Nephron progenitor cell (in vitro differentiated cells): ENCODE measurements around the gene PLOD3.
"Not testable (repeated sequence)": the region's sequence is repeated elsewhere in the genome, so short reads cannot be mapped to it uniquely, and the experiment has no call there.

ENCODE experiments used
- DNase-seq: peaks from one replicate; pipeline ENCODE4 v3.0.0; 2021
- H3K27ac Mint-ChIP-seq: 2 replicates; pipeline ENCODE4 v1.8.0; 2021; ENCODE audit warnings: mild to moderate bottlenecking, moderate library complexity, mixed read lengths
- H3K27me3 Mint-ChIP-seq: 2 replicates; pipeline ENCODE4 v1.8.0; 2021; ENCODE audit warnings: mild to moderate bottlenecking, low read depth, mixed read lengths; ENCODE audit not compliant: poor library complexity
- H3K36me3 Mint-ChIP-seq: 2 replicates; pipeline ENCODE4 v1.8.0; 2021; ENCODE audit warnings: low read depth, mixed read lengths
- H3K4me1 Mint-ChIP-seq: 2 replicates; pipeline ENCODE4 v1.8.0; 2021; ENCODE audit warnings: mixed read lengths
- H3K4me3 Mint-ChIP-seq: 2 replicates; pipeline ENCODE4 v1.8.0; 2021; ENCODE audit warnings: mild to moderate bottlenecking, moderate library complexity, mixed read lengths
- H3K9me3 Mint-ChIP-seq: 2 replicates; pipeline ENCODE4 v1.8.0; 2021; ENCODE audit warnings: mild to moderate bottlenecking, moderate library complexity, mixed read lengths
- CTCF ChIP-seq: fragments of 200-600 bp; sonication (generic); IDR thresholded peaks from 2 replicates; pipeline ENCODE4 v1.5.0; 2021; ENCODE audit warnings: antibody characterized with exemption

PLOD3 gene

GRCh38 chr7:101208794-101209193, 8.6 kb downstream of the PLOD3 start:
- Mint-ChIP-seq H3K27me3 (peaks cover 19% of the 10 kb centered on the region), H3K27ac (no peak overlapping the region), H3K36me3 (peaks cover 22% of the 10 kb centered on the region), H3K4me1 (no peaks in the 10 kb centered on the region), H3K4me3 (no peak overlapping the region), H3K9me3 (no peaks in the 10 kb centered on the region)
- no peak for TF ChIP-seq CTCF
- no peak for DNase-seq

GRCh38 chr7:101207459-101207858, 9.9 kb downstream of the PLOD3 start:
- H3K36me3 Mint-ChIP-seq, result peaks cover 22% of the 10 kb centered on the region
- DNase-seq, result no peak
- TF ChIP-seq CTCF, result no peak
- H3K4me1 Mint-ChIP-seq, result no peaks in the 10 kb centered on the region
- no peak overlapping the region for H3K4me3 Mint-ChIP-seq
- no peaks in the 10 kb centered on the region for H3K9me3 Mint-ChIP-seq
- H3K27me3 Mint-ChIP-seq, result peaks cover 32% of the 10 kb centered on the region
- H3K27ac Mint-ChIP-seq, result no peak overlapping the region

- Mint-ChIP-seq H3K27me3 (peaks cover 40% of the 10 kb centered on the region), H3K36me3 (peaks cover 22% of the 10 kb centered on the region), H3K4me1 (no peaks in the 10 kb centered on the region), H3K27ac (peak overlapping the region; percentile 47), H3K4me3 (no peak overlapping the region), H3K9me3 (no peaks in the 10 kb centered on the region)
- no peak for DNase-seq
- TF ChIP-seq CTCF, result no peak
Observed at GRCh38 chr7:101206665-101207042, 10.7 kb downstream of the PLOD3 start.

GRCh38 chr7:101205901-101206664, 11.3 kb downstream of the PLOD3 start:
- no peak overlapping the region for H3K27ac Mint-ChIP-seq
- peaks cover 46% of the 10 kb centered on the region for H3K27me3 Mint-ChIP-seq
- H3K4me3 Mint-ChIP-seq, result no peak overlapping the region
- no peak for DNase-seq
- H3K9me3 Mint-ChIP-seq, result no peaks in the 10 kb centered on the region
- no peak for TF ChIP-seq CTCF
- peaks cover 22% of the 10 kb centered on the region for H3K36me3 Mint-ChIP-seq
- H3K4me1 Mint-ChIP-seq, result peaks cover 4% of the 10 kb centered on the region

GRCh38 chr7:101203740-101204738, 13.3 kb downstream of the PLOD3 start:
- not testable (repeated sequence) for H3K9me3 Mint-ChIP-seq, H3K4me3 Mint-ChIP-seq, DNase-seq, H3K27ac Mint-ChIP-seq
- Mint-ChIP-seq H3K4me1 (peaks cover 15% of the 10 kb centered on the region), H3K36me3 (peaks cover 16% of the 10 kb centered on the region), H3K27me3 (peaks cover 66% of the 10 kb centered on the region)

- Mint-ChIP-seq H3K4me3 (no peak overlapping the region), H3K27ac (no peak overlapping the region), H3K36me3 (peaks cover 9% of the 10 kb centered on the region), H3K9me3 (no peaks in the 10 kb centered on the region), H3K4me1 (peaks cover 15% of the 10 kb centered on the region), H3K27me3 (peaks cover 74% of the 10 kb centered on the region)
- DNase-seq, result no peak
- no peak for TF ChIP-seq CTCF
Observed at GRCh38 chr7:101202603-101202918, 14.8 kb downstream of the PLOD3 start.
